ENCODE measurements around the gene USP35. TPM values are rescaled to one million over a fixed set of nuclear protein-coding genes. Genes with fewer than 3 reads are reported as not detected.

USP35 gene
- polyA plus RNA-seq, 3 donors = 0.42 to 7.6 (median 0.63) TPM

GRCh38 chr11:78216021-78216420, 27.3 kb downstream of the USP35 start:
- Histone ChIP-seq H3K9ac (ENCODE audit: insufficient read depth, low read length, poor library complexity, severe bottlenecking) (no peak overlapping the region), H3K27me3 (ENCODE audit: control insufficient read depth in 2 of 2, insufficient read depth in 2 of 2, low read length in 2 of 2) (no peaks in the 10 kb centered on the region), H3K4me2 (replicated peaks; ENCODE audit: extremely low read depth, low read length, poor library complexity, severe bottlenecking) (no peak overlapping the region), H3K4me1 (ENCODE audit: control insufficient read depth in 1 of 2, insufficient read depth in 2 of 2, low read length in 2 of 2) (no peaks in the 10 kb centered on the region), H3K9me3 (replicated peaks in 1 of 2; ENCODE audit: control insufficient read depth in 1 of 2, insufficient read depth in 1 of 2, low read length in 2 of 2) (no peaks in the 10 kb centered on the region), H3K4me3 (replicated peaks in 1 of 3; ENCODE audit: low read depth in 2 of 3, low read length in 3 of 3) (no peak overlapping the region), H2AFZ (ENCODE audit: insufficient read depth, low read depth, low read length, poor library complexity, severe bottlenecking) (no peak overlapping the region), H3K36me3 (replicated peaks in 1 of 2; ENCODE audit: control insufficient read depth in 1 of 2, insufficient read depth in 2 of 2, low read length in 2 of 2) (peaks cover 71 to 77% of the 10 kb centered on the region in 2 donors), H3K79me2 (ENCODE audit: insufficient read depth, low read length) (no peaks in the 10 kb centered on the region), H4K20me1 (ENCODE audit: insufficient read depth, low read length) (peaks cover 59% of the 10 kb centered on the region), H3K27ac (ENCODE audit: low read depth in 1 of 2, low read length in 2 of 2) (no peak overlapping the region)
- Mint-ChIP-seq H3K4me1 (no peaks in the 10 kb centered on the region), H3K27ac (peak overlapping the region in 1 of 7 donors; percentile 8), H3K4me3 (no peak overlapping the region), H3K9me3 (no peaks in the 10 kb centered on the region), H3K36me3 (peaks cover 73 to 75% of the 10 kb centered on the region in 2 donors), H3K27me3 (ENCODE audit: low read depth in 3 of 3) (peaks cover 0 to 4% (median 3%) of the 10 kb centered on the region in 3 donors)
- intact Hi-C loops (cut with micrococcal nuclease) = no loop called here
- WGBS (ENCODE audit: insufficient coverage) = 80% methylated on average over 1 of the region's 3 CpGs
- TF ChIP-seq, protein P1, sequence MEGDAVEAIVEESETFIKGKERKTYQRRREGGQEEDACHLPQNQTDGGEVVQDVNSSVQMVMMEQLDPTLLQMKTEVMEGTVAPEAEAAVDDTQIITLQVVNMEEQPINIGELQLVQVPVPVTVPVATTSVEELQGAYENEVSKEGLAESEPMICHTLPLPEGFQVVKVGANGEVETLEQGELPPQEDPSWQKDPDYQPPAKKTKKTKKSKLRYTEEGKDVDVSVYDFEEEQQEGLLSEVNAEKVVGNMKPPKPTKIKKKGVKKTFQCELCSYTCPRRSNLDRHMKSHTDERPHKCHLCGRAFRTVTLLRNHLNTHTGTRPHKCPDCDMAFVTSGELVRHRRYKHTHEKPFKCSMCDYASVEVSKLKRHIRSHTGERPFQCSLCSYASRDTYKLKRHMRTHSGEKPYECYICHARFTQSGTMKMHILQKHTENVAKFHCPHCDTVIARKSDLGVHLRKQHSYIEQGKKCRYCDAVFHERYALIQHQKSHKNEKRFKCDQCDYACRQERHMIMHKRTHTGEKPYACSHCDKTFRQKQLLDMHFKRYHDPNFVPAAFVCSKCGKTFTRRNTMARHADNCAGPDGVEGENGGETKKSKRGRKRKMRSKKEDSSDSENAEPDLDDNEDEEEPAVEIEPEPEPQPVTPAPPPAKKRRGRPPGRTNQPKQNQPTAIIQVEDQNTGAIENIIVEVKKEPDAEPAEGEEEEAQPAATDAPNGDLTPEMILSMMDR (IDR thresholded peaks at IDR 0.05) = no peak
- no peak for DNase-seq

- Histone ChIP-seq H3K4me2 (replicated peaks; ENCODE audit: extremely low read depth, low read length, poor library complexity, severe bottlenecking) (no peak overlapping the region), H3K9ac (ENCODE audit: insufficient read depth, low read length, poor library complexity, severe bottlenecking) (no peak overlapping the region), H3K4me1 (ENCODE audit: control insufficient read depth in 1 of 2, insufficient read depth in 2 of 2, low read length in 2 of 2) (no peaks in the 10 kb centered on the region), H3K4me3 (replicated peaks in 1 of 3; ENCODE audit: low read depth in 2 of 3, low read length in 3 of 3) (no peak overlapping the region), H2AFZ (ENCODE audit: insufficient read depth, low read depth, low read length, poor library complexity, severe bottlenecking) (no peak overlapping the region), H3K9me3 (replicated peaks in 1 of 2; ENCODE audit: control insufficient read depth in 1 of 2, insufficient read depth in 1 of 2, low read length in 2 of 2) (no peaks in the 10 kb centered on the region), H3K79me2 (ENCODE audit: insufficient read depth, low read length) (no peaks in the 10 kb centered on the region), H4K20me1 (ENCODE audit: insufficient read depth, low read length) (peaks cover 66% of the 10 kb centered on the region), H3K27me3 (ENCODE audit: control insufficient read depth in 2 of 2, insufficient read depth in 2 of 2, low read length in 2 of 2) (no peaks in the 10 kb centered on the region), H3K27ac (ENCODE audit: low read depth in 1 of 2, low read length in 2 of 2) (no peak overlapping the region), H3K36me3 (replicated peaks in 1 of 2; ENCODE audit: control insufficient read depth in 1 of 2, insufficient read depth in 2 of 2, low read length in 2 of 2) (peaks cover 78 to 84% of the 10 kb centered on the region in 2 donors)
- TF ChIP-seq, protein P1 (IDR thresholded peaks at IDR 0.05) = no peak
- DNase-seq = no peak
- H3K27ac Mint-ChIP-seq = peak overlapping the region in 4 of 7 donors; percentile 8 to 89 (median 29)
- H3K4me1 Mint-ChIP-seq = no peaks in the 10 kb centered on the region
- WGBS (ENCODE audit: insufficient coverage) = 100% methylated on average over 2 of the region's 5 CpGs
- peaks cover 80 to 82% of the 10 kb centered on the region in 2 donors for H3K36me3 Mint-ChIP-seq
- H3K9me3 Mint-ChIP-seq = no peaks in the 10 kb centered on the region
- no peak overlapping the region for H3K4me3 Mint-ChIP-seq
- intact Hi-C loops (cut with micrococcal nuclease) = no loop called here
- H3K27me3 Mint-ChIP-seq (ENCODE audit: low read depth in 3 of 3) = peaks cover 0 to 6% (median 3%) of the 10 kb centered on the region in 3 donors
These were observed 28.0 kb downstream of the USP35 start for GRCh38 chr11:78216571-78217287.
